Skin epidermis (tissue), 12 donors: ENCODE results near the gene CAPZB.
A peak's percentile ranks its signal among the peaks of the same experiment; 100 is the strongest.

Experiments used
- H3K27ac ChIP-seq, 21 experiments: fragments of 200-600 bp; sonication (generic) in 11 of 21; one replicate each; pipeline ENCODE4 v1.5.0; 2020; ENCODE audit warnings: mild to moderate bottlenecking in 3 of 21, inconsistent platforms in 2 of 21, moderate library complexity in 2 of 21
- H3K4me3 ChIP-seq, 7 experiments: fragments of 200-600 bp; sonication (generic) in 2 of 7; one replicate each; pipeline ENCODE4 v1.5.0; 2020; ENCODE audit warnings: inconsistent platforms in 2 of 7, mild to moderate bottlenecking in 2 of 7, moderate library complexity in 1 of 7

CAPZB gene

GRCh38 chr1:19366599-19367536, 118.5 kb downstream of the CAPZB start:
- Histone ChIP-seq H3K27ac (peak overlapping the region in 14 of 21 experiments; percentile 0 to 80 (median 36)), H3K4me3 (no peak overlapping the region)

GRCh38 chr1:19365721-19366120, 119.6 kb downstream of the CAPZB start:
- no peak overlapping the region for H3K4me3 ChIP-seq
- peak overlapping the region in 2 of 21 experiments; percentile 20 to 75 for H3K27ac ChIP-seq

GRCh38 chr1:19363536-19364152, 121.7 kb downstream of the CAPZB start:
- H3K27ac ChIP-seq: peak overlapping the region in 4 of 21 experiments; percentile 7 to 39 (median 14)
- no peak overlapping the region for H3K4me3 ChIP-seq

- Histone ChIP-seq H3K4me3 (no peak overlapping the region), H3K27ac (peak overlapping the region in 18 of 21 experiments; percentile 8 to 76 (median 46))
These were observed 123.7 kb downstream of the CAPZB start for GRCh38 chr1:19361611-19362147.

- H3K27ac ChIP-seq: peak overlapping the region in 16 of 21 experiments; percentile 8 to 76 (median 49)
- no peak overlapping the region for H3K4me3 ChIP-seq
These were observed 124.3 kb downstream of the CAPZB start for GRCh38 chr1:19360843-19361610.

- H3K27ac ChIP-seq: peak overlapping the region in 13 of 21 experiments; percentile 14 to 71 (median 46)
These were observed 124.9 kb downstream of the CAPZB start for GRCh38 chr1:19360432-19360831.

GRCh38 chr1:19360016-19360415, 125.3 kb downstream of the CAPZB start:
- H3K27ac ChIP-seq: peak overlapping the region in 12 of 21 experiments; percentile 14 to 58 (median 44)
- no peak overlapping the region for H3K4me3 ChIP-seq

More at GRCh38 chr1:19360432-19360831, 124.9 kb downstream of the CAPZB start:
- H3K4me3 ChIP-seq: no peak overlapping the region

- H3K27ac ChIP-seq: peak overlapping the region in 3 of 21 experiments; percentile 43 to 49 (median 48)
- no peak overlapping the region for H3K4me3 ChIP-seq
These were observed 126.0 kb downstream of the CAPZB start for GRCh38 chr1:19359357-19359756.

- H3K4me3 ChIP-seq: no peak overlapping the region
- peak overlapping the region in 1 of 21 experiments; percentile 7 for H3K27ac ChIP-seq
These were observed 126.6 kb downstream of the CAPZB start for GRCh38 chr1:19358710-19359109.

- no peak overlapping the region for H3K27ac ChIP-seq
These were observed 127.9 kb downstream of the CAPZB start for GRCh38 chr1:19357299-19357986.

GRCh38 chr1:19356266-19356665, 129.1 kb downstream of the CAPZB start:
- Histone ChIP-seq H3K27ac (no peak overlapping the region), H3K4me3 (no peak overlapping the region)

More at GRCh38 chr1:19357299-19357986, 127.9 kb downstream of the CAPZB start:
- H3K4me3 ChIP-seq: no peak overlapping the region

GRCh38 chr1:19354531-19354981, 130.8 kb downstream of the CAPZB start:
- H3K27ac ChIP-seq: no peak overlapping the region
- H3K4me3 ChIP-seq: no peak overlapping the region

- peak overlapping the region in 2 of 21 experiments; percentile 6 to 38 for H3K27ac ChIP-seq
- no peak overlapping the region for H3K4me3 ChIP-seq
These were observed 131.7 kb downstream of the CAPZB start for GRCh38 chr1:19353596-19353995.

- peak overlapping the region in 4 of 21 experiments; percentile 6 to 38 (median 22) for H3K27ac ChIP-seq
These were observed 132.5 kb downstream of the CAPZB start for GRCh38 chr1:19352839-19353238.

GRCh38 chr1:19351873-19352272, 133.5 kb downstream of the CAPZB start:
- Histone ChIP-seq H3K27ac (no peak overlapping the region), H3K4me3 (no peak overlapping the region)

More at GRCh38 chr1:19352839-19353238, 132.5 kb downstream of the CAPZB start:
- H3K4me3 ChIP-seq: no peak overlapping the region

- H3K4me3 ChIP-seq: no peak overlapping the region
These were observed 134.8 kb downstream of the CAPZB start for GRCh38 chr1:19350566-19350965.

GRCh38 chr1:19349999-19350398, 135.3 kb downstream of the CAPZB start:
- Histone ChIP-seq H3K27ac (peak overlapping the region in 1 of 21 experiments; percentile 19), H3K4me3 (no peak overlapping the region)

More at GRCh38 chr1:19350566-19350965, 134.8 kb downstream of the CAPZB start:
- H3K27ac ChIP-seq: no peak overlapping the region

- Histone ChIP-seq H3K4me3 (no peak overlapping the region), H3K27ac (peak overlapping the region in 7 of 21 experiments; percentile 1 to 65 (median 14))
These were observed 136.7 kb downstream of the CAPZB start for GRCh38 chr1:19348441-19349198.
